ENCODE results near the gene UBFD1. TPM values are rescaled to one million over a fixed set of nuclear protein-coding genes. Genes with fewer than 3 reads are reported as not detected.

The UBFD1 gene
- total RNA-seq, 2 donors from 2014 or later = 56.0 to 84.9 TPM

DNA sequence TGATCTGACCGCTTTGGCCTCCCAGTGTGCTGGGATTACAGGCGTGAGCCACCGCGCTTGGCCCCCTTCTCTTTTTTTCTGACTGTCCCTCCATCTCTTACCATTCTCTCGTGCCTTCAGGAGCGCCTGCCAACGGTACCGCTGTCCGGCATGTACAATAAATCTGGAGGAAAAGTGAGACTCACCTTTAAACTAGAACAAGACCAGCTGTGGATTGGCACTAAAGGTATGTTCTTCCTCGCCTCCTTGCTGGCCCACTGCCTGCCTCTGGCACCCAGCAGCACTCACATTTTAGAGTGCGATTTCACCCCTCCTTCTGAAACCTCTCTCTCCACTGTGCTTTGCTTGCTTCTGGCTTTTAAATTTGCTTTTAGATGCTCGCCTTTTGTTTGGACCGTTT, 5.0 kb downstream of the UBFD1 start:
- no peak overlapping the region for H3K27ac ChIP-seq
- H3K9me3 ChIP-seq = no peaks in the 10 kb centered on the region
- no peaks in the 10 kb centered on the region for H3K27me3 ChIP-seq (replicated peaks; ENCODE audit: insufficient read depth)
- DNase-seq (ENCODE audit: low spot score) = no peak
- TF ChIP-seq, protein P1, sequence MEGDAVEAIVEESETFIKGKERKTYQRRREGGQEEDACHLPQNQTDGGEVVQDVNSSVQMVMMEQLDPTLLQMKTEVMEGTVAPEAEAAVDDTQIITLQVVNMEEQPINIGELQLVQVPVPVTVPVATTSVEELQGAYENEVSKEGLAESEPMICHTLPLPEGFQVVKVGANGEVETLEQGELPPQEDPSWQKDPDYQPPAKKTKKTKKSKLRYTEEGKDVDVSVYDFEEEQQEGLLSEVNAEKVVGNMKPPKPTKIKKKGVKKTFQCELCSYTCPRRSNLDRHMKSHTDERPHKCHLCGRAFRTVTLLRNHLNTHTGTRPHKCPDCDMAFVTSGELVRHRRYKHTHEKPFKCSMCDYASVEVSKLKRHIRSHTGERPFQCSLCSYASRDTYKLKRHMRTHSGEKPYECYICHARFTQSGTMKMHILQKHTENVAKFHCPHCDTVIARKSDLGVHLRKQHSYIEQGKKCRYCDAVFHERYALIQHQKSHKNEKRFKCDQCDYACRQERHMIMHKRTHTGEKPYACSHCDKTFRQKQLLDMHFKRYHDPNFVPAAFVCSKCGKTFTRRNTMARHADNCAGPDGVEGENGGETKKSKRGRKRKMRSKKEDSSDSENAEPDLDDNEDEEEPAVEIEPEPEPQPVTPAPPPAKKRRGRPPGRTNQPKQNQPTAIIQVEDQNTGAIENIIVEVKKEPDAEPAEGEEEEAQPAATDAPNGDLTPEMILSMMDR (IDR thresholded peaks at IDR 0.05) = no peak
- no peak overlapping the region for H3K4me3 ChIP-seq
- peaks cover 16 to 34% of the 10 kb centered on the region in 2 donors for H3K4me1 ChIP-seq (ENCODE audit: control insufficient read depth in 1 of 2, low read depth in 2 of 2)
- peaks cover 72% of the 10 kb centered on the region for H3K36me3 ChIP-seq
- ATAC-seq (ENCODE audit: insufficient number of reproducible peaks, low FRiP score, low read depth) = no peak

DNA sequence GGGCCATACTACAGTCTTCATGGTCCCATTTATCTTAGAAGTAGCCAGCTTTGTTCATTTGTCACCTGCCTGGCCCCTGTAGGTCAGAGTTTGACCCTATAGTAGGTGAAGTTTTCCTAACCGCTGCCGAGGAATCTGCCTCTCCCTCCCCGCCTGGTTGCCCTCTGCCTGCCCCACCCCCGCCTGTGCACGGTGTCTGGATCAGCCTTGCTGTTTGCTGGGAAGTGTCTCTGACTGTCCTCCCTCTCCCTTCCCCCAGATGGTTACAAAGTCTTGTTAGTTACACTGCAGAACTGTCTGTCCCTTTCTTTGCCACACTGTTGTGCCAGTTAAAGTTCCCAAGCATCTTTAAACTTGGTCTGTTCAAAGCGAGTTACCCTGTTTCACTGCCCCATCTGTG, 5.7 kb downstream of the UBFD1 start:
- Histone ChIP-seq H3K4me3 (no peak overlapping the region), H3K36me3 (peaks cover 75% of the 10 kb centered on the region), H3K27me3 (replicated peaks; ENCODE audit: insufficient read depth) (no peaks in the 10 kb centered on the region), H3K9me3 (no peaks in the 10 kb centered on the region), H3K4me1 (ENCODE audit: control insufficient read depth in 1 of 2, low read depth in 2 of 2) (peaks cover 16 to 32% of the 10 kb centered on the region in 2 donors), H3K27ac (no peak overlapping the region)
- DNase-seq (ENCODE audit: low spot score) = no peak
- ATAC-seq (ENCODE audit: insufficient number of reproducible peaks, low FRiP score, low read depth) = no peak
- TF ChIP-seq, protein P1 (IDR thresholded peaks at IDR 0.05) = no peak

DNA sequence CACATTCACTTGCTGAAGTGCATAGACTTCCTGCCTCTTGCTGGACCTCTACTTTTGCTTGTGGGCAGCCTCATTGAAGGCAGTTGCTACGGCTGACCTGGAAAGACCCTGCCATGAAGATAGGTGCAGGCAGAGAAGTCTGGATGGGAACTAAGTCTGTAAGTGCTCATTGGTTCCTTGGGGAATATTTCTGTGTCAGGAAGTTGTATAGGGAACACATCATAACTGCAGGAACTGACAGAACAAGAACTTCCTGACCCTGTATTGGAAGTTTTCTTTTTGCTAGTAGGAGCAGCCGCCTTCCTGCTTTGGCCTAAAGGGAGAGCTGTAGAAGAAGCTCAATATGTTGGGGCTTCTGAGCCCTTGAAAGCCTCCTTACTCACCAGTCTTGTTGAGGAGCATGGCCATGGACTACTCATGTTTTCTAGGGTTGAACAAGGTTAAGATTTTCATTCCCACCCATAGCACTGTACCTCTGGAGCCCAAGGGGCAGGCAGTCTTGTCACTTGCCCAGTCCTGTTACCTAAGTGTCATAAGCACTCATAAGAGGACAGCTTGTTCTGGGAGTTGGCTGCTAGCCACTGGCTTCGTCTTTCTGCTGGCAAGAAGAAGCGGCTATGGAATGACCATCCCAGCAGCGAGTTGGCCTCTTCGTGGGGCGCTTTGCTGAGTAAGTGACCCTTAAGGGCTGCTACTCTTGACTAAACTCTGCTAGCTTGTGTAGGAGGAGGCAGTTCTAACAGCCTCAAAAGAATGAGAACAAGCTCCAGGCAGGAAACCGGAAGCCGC, 7.2 kb downstream of the UBFD1 start:
- H3K27me3 ChIP-seq (replicated peaks; ENCODE audit: insufficient read depth) = no peaks in the 10 kb centered on the region
- H3K4me3 ChIP-seq = no peak overlapping the region
- DNase-seq (ENCODE audit: low spot score) (no peak), ATAC-seq (ENCODE audit: insufficient number of reproducible peaks, low FRiP score, low read depth) (no peak)
- no peak overlapping the region for H3K27ac ChIP-seq
- H3K9me3 ChIP-seq = no peaks in the 10 kb centered on the region
- H3K36me3 ChIP-seq = peaks cover 80% of the 10 kb centered on the region
- H3K4me1 ChIP-seq (ENCODE audit: control insufficient read depth in 1 of 2, low read depth in 2 of 2) = peaks cover 3 to 16% of the 10 kb centered on the region in 2 donors
- TF ChIP-seq, protein P1 (IDR thresholded peaks at IDR 0.05) = no peak

DNA sequence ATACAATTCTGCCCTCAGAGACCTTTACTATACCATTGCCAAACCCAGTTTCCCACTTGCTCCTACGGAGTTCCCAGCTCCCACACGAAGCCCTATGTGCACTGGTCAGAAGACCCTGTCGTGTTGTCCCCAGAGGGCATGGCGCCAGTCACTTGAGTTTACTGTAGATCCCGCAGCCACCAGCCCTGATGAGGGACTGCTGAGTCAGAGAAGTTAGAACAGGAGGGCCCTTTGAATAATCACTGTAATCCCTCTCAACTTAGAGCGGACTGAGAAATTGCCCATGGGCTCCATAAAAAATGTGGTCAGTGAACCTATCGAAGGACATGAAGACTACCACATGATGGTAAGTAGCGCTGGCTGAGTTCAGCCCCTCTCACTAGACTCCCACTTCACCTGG, 9.2 kb downstream of the UBFD1 start:
- Histone ChIP-seq H3K4me3 (no peak overlapping the region), H3K36me3 (peaks cover 81% of the 10 kb centered on the region), H3K27me3 (replicated peaks; ENCODE audit: insufficient read depth) (no peaks in the 10 kb centered on the region), H3K9me3 (no peaks in the 10 kb centered on the region), H3K4me1 (ENCODE audit: control insufficient read depth in 1 of 2, low read depth in 2 of 2) (no peaks in the 10 kb centered on the region), H3K27ac (no peak overlapping the region)
- TF ChIP-seq, protein P1 (IDR thresholded peaks at IDR 0.05) = no peak
- ATAC-seq (ENCODE audit: insufficient number of reproducible peaks, low FRiP score, low read depth) (no peak), DNase-seq (ENCODE audit: low spot score) (no peak)

DNA sequence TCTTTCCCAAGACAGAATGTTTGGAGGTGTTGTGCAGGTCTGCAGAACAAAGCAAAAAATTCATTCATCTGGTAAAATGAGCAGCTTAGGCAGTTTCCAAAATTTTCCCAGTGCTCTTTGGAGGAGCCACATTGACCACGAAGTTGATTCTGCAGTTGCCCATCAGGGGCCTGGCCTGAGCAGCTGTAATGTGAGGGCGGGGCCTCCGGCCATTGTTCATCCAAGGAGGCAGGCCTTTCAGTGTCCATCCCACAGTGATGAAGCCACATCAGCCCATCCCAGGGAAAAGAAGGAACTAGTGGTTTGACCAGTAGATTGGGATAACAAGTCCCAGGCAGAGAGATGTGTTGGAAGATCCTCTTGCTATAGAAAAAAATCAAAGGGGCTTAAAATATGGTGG, 10.1 kb downstream of the UBFD1 start:
- DNase-seq (ENCODE audit: low spot score) (no peak), ATAC-seq (ENCODE audit: insufficient number of reproducible peaks, low FRiP score, low read depth) (no peak)
- TF ChIP-seq, protein P1 (IDR thresholded peaks at IDR 0.05) = no peak
- Histone ChIP-seq H3K4me3 (no peak overlapping the region), H3K9me3 (no peaks in the 10 kb centered on the region), H3K27ac (no peak overlapping the region), H3K4me1 (ENCODE audit: control insufficient read depth in 1 of 2, low read depth in 2 of 2) (no peaks in the 10 kb centered on the region), H3K36me3 (peaks cover 80% of the 10 kb centered on the region), H3K27me3 (replicated peaks; ENCODE audit: insufficient read depth) (no peaks in the 10 kb centered on the region)

All from thoracic aorta (tissue), 2 donors.